Thymus (tissue), 14 donors: ENCODE measurements around the gene USP51. TPM values are rescaled to one million over a fixed set of nuclear protein-coding genes. Genes with fewer than 3 reads are reported as not detected.
"Not testable (repeated sequence)": the region's sequence is repeated elsewhere in the genome, so short reads cannot be mapped to it uniquely, and the experiment has no call there.

Source experiments
- DNase-seq, 9 donors: peaks; one replicate each; pipeline ENCODE4 v3.0.0-alpha.2; 2013; ENCODE audit warnings: low spot score in 9 of 9, low read depth in 6 of 9, missing footprints in 1 of 9
- H3K27ac ChIP-seq, 2 donors: one replicate each; pipeline ENCODE4 v1.5.1; 2013; ENCODE audit warnings: control low read depth in 1 of 2, low read depth in 1 of 2, low read length in 1 of 2, mild to moderate bottlenecking in 1 of 2, moderate library complexity in 1 of 2
- H3K27me3 ChIP-seq, 2 donors: one replicate each; pipeline ENCODE4 v1.5.1; 2013; ENCODE audit warnings: low read length in 1 of 2; ENCODE audit not compliant: control insufficient read depth in 2 of 2, insufficient read depth in 1 of 2
- H3K36me3 ChIP-seq, 2 donors: one replicate each; pipeline ENCODE4 v1.5.1; 2013; ENCODE audit warnings: low read length in 1 of 2, mild to moderate bottlenecking in 1 of 2, moderate library complexity in 1 of 2; ENCODE audit not compliant: control insufficient read depth in 2 of 2, insufficient read depth in 2 of 2
- H3K4me1 ChIP-seq, 2 donors: one replicate each; pipeline ENCODE4 v1.5.1; 2013; ENCODE audit warnings: low read length in 2 of 2; ENCODE audit not compliant: control insufficient read depth in 2 of 2, insufficient read depth in 2 of 2
- H3K4me3 ChIP-seq, 2 donors: one replicate each; pipeline ENCODE4 v1.5.1; 2013; ENCODE audit warnings: low read length in 2 of 2, control low read depth in 1 of 2, mild to moderate bottlenecking in 1 of 2
- H3K9me3 ChIP-seq, 2 donors: one replicate each; pipeline ENCODE4 v1.5.1; 2013; ENCODE audit warnings: low read length in 1 of 2, mild to moderate bottlenecking in 1 of 2; ENCODE audit not compliant: control insufficient read depth in 2 of 2, insufficient read depth in 1 of 2
- WGBS: extraction: QIAGEN DNeasy Blood & Tissue Kit; methylation state at CpG from one replicate; pipeline ENCODE4 v1.1.7; 2013; 5-methylcytosine and 5-hydroxymethylcytosine counted together
- long read RNA-seq, 10 donors: transcript quantifications; one replicate each; lab custom pipeline, GENCODE V29; 2026
- polyA plus RNA-seq: library from polyadenylated mRNA; stranded (reverse); fragments of 200-250 nt; gene quantifications from one replicate; pipeline ENCODE4 v1.2.3, GENCODE V29; 2013
- total RNA-seq: library from RNA; stranded (reverse); fragments of 120-200 nt; gene quantifications from one replicate; pipeline ENCODE4 v1.2.4, GENCODE V29; 2013
- donor health status: healthy.

Gene USP51
- 2.5 TPM for total RNA-seq
- 2.1 TPM for polyA plus RNA-seq
- long read RNA-seq, donor 1 = 0 reads
- long read RNA-seq, donor 2 = 0 reads
- long read RNA-seq, donor 3 = 0 reads
- long read RNA-seq, donor 4, partial matches to known transcripts = 6 of 6 reads
- long read RNA-seq, donor 4, other reads (novel, unspliced or antisense) = 0 of 6 reads
- long read RNA-seq, donor 5 = 0 reads
- long read RNA-seq, donor 6 = 0 reads
- long read RNA-seq, donor 7 = 0 reads
- long read RNA-seq, donor 8 = 0 reads
- long read RNA-seq, donor 9 = 0 reads
- long read RNA-seq, donor 10 = 0 reads

DNA sequence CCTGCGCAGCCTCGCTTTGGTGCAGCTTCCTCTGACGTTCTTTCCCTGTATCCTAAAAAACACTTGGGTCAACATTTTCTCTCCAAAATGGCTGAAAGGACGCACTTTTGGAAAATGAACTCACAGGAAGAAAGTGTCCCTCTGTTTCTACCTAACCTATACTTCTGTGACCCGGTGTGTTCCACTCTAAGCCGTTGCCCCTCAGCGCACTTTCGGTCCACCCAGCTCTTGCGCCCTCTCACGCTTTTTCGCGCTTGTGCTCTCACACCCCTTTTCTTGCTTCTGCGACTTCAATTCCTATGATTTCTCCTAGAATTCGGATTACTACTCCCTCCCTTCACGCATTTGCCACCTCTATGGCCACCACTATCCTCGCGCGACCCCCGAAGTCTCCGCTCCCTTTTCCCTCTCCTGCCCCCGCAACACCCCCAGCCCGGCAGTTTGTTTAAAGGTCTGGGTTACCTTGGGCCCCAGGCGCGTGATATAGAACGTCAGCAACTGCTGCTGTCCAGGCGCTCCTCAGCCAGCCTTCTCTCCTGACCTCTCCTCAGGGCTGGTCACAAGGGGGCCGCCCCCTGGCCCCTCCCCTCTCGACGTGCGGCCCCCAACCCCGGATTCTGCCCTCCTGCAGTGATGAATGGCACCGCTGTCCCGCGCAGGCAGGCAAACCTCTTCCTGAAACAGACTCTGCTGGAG, at the start of gene USP51:
USP51 (minus strand) TSS at position 535 of the 696 bp plus-strand sequence. CDS start 909 bp downstream, outside the sequence.
- H3K9me3 ChIP-seq = no peaks in the 10 kb centered on the region
- H3K27ac ChIP-seq = peak within 1 kb of the TSS; percentile 96 to 99
- peaks cover 0 to 2% of the 10 kb centered on the region in 2 donors for H3K27me3 ChIP-seq
- DNase-seq = peak in 4 of 9 donors; percentile 15 to 52 (median 42)
- peak within 1 kb of the TSS; percentile 76 to 78 for H3K4me3 ChIP-seq
- peaks cover 2 to 17% of the 10 kb centered on the region in 2 donors for H3K4me1 ChIP-seq
- under 1% methylated on average over 34 of the region's 34 CpGs for WGBS
- H3K36me3 ChIP-seq = no peaks in the 10 kb centered on the region

DNA sequence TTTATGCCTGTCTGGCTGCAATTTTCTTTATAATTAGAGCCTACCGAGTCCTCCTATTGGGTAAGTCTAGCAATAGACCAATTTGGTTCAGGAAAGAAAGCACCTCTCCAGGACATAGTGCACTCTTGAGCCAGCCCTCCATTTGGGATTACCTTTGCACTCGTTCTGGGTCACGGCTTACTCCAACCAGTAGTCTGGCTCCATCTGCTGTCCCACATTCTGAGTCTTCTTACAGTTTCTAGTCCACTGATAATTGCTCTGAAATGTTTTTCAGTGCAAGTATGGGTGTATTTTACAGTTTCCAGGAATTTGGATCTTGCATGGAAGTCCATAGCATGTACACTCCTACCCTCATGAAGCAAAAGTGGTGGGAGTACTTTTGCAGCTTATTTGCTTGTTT, 34.8 kb upstream of the USP51 start:
- DNase-seq = no peak
- no peak overlapping the region for H3K27ac ChIP-seq
- H3K36me3 ChIP-seq = no peaks in the 10 kb centered on the region
- WGBS = 94% methylated on average over 3 of the region's 3 CpGs
- H3K27me3 ChIP-seq = no peaks in the 10 kb centered on the region
- no peaks in the 10 kb centered on the region for H3K4me1 ChIP-seq
- no peaks in the 10 kb centered on the region for H3K9me3 ChIP-seq
- H3K4me3 ChIP-seq = no peak overlapping the region

DNA sequence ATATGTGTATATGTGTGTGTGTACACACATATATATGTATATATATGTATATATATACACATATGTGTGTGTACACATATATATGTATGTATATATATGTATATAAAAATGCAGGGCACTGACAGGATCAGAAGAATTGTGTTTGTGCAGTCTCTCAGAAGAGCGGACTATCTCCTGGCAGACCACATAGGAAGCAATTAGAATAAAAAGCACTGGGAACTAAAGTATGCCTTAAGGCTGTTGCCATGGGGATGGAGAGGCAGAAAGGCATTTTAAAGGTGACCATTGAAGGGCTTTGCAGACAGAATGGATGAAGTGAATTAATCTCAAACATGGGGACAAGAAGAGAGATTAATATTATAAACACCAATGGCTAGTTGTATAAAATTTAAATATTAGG, 33.7 kb upstream of the USP51 start:
- WGBS = 94% methylated on average over 1 of the region's 1 CpG
- no peak for DNase-seq
- Histone ChIP-seq H3K4me1 (no peaks in the 10 kb centered on the region), H3K4me3 (no peak overlapping the region), H3K9me3 (no peaks in the 10 kb centered on the region), H3K27ac (no peak overlapping the region), H3K27me3 (no peaks in the 10 kb centered on the region), H3K36me3 (no peaks in the 10 kb centered on the region)

DNA sequence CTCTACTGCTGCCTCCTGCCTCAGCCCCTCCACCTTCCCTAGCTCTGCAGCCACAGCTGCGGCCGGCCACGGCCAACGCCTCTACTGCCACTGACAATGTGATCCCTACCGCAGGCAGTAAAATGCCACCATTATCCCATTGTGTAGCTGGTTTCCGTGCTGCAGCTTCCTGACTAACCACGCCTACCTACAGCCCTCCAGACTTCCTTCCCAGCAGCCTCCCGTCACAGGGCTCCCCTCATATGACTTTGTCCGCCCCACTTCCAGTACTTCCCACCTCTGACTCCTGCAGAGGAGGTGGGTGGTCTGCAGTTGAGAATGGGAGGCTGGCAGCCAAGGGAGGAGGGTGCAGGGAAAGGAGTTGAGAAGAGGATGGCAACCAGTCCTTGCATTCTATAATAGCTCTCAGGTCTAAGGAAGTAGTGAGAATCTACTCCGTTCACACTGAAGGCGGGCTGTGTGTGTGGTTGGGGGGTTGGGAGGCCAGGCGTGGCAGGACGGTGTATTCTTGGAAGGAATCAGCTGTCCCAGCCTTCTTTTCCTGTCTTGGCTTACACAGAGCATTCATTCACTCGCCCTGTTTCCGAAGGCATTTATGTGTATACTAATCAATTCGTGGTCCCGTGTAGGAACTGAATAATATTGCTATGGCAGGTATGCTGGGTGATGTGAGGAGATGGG, 33.1 kb upstream of the USP51 start:
- Histone ChIP-seq H3K27me3 (no peaks in the 10 kb centered on the region), H3K9me3 (no peaks in the 10 kb centered on the region), H3K4me1 (no peaks in the 10 kb centered on the region), H3K36me3 (no peaks in the 10 kb centered on the region), H3K4me3 (no peak overlapping the region), H3K27ac (no peak overlapping the region)
- DNase-seq = no peak
- 72% methylated on average over 17 of the region's 17 CpGs for WGBS

DNA sequence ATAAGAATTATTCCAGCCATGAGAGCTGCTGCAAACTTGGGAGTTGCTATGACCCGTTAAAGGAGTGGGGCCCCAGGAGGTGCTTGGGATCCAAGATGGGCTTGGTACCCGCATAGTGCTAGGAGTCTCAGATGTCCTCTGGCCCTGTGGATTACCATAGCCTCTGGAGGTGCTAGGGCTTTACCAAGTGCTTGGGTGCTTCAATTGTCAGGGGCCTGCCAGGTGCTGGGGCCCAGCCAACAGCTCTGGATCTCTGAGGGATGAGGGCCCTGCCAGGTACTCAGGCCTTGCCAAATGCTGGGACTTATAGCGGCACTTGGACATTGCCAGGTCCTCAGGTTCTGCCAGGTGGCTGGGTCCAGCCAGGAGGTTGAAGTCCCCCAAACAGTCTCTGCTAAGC, 32.0 kb upstream of the USP51 start:
- Histone ChIP-seq H3K27me3 (no peaks in the 10 kb centered on the region), H3K9me3 (no peaks in the 10 kb centered on the region), H3K27ac (no peak overlapping the region), H3K36me3 (no peaks in the 10 kb centered on the region), H3K4me3 (no peak overlapping the region), H3K4me1 (no peaks in the 10 kb centered on the region)
- WGBS = 95% methylated on average over 3 of the region's 3 CpGs
- DNase-seq = no peak

DNA sequence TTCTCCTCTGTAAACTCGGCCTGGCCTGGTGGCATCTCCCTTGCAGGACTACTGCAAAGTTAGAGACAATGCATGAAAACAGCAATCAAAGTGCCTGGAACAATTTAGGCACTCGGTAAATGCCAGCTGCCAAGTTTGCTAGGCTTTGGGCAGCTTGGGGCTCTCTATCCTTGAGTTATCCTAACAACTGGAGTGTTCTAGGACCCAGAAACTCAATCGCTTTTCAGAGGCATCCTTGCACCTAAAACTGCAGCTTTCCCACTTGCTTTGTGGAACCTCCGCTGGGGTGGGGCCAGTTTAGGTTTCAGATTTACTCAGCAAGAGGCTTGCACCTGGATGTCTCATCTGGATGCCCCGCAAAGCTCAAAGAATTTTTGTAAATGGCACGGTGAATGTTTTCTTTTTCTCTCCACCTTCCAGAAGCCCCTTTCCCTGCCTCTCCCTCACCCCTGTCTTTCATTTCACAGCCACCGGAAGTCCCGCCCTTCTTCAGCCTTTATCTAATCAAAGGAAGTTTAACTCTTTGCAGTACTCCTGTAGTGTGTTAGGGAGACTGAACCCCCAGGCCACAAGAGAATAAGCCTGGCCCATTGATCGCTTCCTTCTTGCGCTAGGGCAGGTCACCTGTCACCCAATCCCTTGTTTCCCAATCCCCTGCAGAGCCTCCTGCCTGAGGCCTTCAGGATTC, 27.3 kb upstream of the USP51 start:
- not testable (repeated sequence) for H3K4me1 ChIP-seq, H3K4me3 ChIP-seq, H3K27me3 ChIP-seq, DNase-seq, H3K27ac ChIP-seq, H3K9me3 ChIP-seq, H3K36me3 ChIP-seq
- no CpG with 5 or more reads among the region's 10 CpGs for WGBS

DNA sequence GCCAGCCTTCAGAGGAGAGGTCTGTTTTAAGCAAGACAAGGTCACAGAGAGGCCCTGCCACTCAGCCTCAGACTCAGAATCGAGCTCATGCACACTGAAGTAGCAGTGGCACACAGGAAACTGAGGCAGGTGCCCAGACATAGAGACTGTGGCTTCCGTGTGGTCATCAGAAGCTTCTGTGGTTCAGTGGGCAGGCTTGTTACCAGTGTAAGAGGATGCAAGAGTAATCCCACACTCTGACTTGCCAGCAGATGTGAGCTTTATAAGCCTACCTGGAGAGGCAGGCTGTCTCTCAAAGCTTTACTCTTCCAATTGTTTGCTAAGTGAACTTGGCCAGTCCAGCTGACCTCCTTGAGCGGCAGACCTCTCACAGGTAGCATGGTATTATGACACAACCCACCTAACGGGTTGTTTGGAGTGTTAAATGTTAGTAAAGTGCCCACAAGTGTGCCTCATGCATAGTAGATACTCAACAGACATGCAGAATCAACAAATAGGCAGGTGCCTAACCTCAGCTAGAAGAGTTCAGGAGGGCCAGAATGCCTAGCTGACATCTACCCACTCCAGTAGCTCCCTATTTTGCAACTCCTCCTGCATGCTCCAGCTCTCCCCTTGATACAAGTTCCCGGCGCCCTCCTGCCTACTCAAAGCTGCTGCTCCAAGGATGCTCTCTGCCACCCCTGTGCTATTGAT, 23.5 kb upstream of the USP51 start:
- H3K36me3 ChIP-seq, H3K9me3 ChIP-seq, H3K27ac ChIP-seq, H3K27me3 ChIP-seq, H3K4me3 ChIP-seq, H3K4me1 ChIP-seq, DNase-seq: not testable (repeated sequence)
- WGBS = no CpG with 5 or more reads among the region's 6 CpGs

DNA sequence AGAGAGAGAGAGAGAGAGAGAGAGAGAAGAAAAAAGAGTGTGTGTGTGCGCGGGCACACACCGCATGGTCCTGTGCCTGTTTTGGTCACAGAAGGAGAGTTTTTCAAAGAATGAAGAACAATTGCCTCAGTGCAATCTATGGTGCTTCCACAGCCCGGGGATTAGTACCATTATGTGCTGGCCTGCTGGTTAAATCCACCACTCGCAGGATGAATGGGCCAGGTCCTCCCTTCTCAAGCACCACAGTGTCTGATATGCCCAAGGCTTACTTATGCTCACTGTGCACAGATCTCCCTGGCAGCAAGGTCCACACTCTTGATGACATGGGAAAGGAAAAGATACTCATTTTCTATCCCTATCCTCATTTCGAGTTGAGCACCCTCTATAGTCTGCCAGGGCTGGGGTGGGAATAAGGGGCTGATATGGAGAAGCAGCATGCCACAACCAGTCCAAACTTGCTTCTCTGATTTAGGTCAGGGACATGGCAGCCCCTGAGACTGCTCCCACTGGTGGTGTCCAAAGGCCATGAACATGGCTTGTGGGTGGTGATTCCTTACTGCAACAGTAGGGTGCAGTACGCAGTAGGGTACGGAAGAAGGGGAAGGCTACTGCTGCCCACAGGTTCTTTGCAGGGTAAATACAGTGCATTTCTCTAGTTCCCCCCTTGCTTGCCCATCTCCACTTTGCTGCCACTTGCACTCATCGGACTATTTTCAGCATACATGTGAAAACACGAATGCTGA, 18.9 kb upstream of the USP51 start:
- not testable (repeated sequence) for H3K9me3 ChIP-seq, H3K27me3 ChIP-seq, DNase-seq, H3K4me3 ChIP-seq, H3K27ac ChIP-seq, H3K36me3 ChIP-seq, H3K4me1 ChIP-seq
- no CpG with 5 or more reads among the region's 10 CpGs for WGBS
